Measurements from ENCODE around the gene SP100.

The SP100 gene

DNA sequence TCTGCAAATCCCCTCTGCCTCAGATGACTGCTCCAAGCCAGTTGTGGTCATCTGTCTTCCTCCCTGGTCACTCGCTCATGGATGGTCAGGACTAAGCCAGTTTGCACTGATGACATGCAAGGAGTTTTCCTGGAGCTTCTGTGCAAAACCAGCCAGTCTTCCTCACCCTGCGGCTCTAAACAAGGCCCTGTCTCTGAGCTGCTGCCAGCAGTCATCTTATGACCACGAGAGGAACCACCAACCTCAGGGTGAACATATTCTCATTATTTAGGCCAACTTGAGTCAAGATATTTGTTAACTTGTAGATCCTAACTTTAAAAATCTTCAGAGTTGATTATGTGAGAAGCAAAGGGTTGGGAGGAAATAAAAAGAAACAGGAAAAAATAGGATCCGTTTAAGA, 176.8 kb downstream of the SP100 start:
- DNase-seq (ENCODE audit: low read depth, low spot score) = no peak
- H3K27ac ChIP-seq = no peak overlapping the region
